T-helper 1 cell (primary cell): ENCODE measurements around the gene EFHC1.

ENCODE experiments used
- DNase-seq, 5 donors: peaks; one replicate each; pipeline ENCODE4 v3.0.0-alpha.2; 2012 to 2020

The EFHC1 gene

GRCh38 chr6:52522151-52522626, 102.0 kb downstream of the EFHC1 start:
- no peak for DNase-seq

DNA sequence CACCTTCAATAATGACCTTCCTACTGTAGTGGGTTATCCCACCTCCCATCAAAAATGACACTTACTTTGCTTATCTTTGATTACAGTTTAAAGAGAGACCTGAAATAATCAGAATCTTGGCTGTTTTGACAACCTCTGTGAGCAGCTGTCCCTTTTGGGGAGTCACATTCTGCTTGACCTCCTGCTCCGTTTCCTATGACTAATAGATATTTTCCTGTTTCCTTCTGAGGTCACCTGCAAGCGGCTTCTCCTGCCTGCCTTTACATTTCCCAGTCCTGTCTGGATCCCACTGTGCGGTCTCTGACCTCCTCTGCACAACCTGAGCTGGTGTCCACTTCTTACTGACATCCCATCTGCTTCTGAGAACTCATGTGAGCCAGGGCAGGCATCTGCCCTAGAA, 102.5 kb downstream of the EFHC1 start:
- DNase-seq = no peak

DNA sequence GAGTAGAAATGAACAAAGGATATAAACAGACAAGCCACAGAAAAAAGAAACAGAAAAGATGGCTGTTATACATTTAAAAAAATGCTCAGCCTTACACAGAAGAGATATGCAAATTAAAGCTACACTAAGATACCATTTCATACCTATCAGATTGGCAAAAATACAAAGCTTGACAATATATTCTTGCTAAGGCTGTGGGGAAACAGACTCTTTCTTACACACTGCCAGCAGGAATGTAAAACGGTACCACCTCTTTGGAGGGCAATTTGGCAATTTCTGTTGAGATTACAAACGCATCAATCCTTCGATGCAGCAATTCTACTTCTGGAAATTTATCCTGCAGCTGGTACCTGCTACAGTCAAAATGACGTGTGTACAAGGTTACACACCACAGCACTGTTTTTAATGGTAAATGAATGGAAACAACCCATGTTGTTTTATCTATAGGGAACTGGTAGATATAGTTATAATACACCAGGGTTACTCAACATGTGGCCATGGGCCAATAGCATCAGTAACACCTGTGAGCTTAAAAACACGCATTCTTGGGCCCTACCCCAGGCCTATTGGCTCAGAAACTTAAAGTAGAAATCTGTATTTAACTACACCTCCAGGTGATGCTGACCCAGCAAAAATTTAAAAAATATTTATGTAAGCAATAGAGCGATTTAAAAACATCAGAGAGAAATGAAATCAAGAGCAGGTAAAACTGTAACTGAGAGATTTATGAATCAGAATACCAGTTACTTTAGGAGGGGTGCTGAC, 103.4 kb downstream of the EFHC1 start:
- DNase-seq = no peak

DNA sequence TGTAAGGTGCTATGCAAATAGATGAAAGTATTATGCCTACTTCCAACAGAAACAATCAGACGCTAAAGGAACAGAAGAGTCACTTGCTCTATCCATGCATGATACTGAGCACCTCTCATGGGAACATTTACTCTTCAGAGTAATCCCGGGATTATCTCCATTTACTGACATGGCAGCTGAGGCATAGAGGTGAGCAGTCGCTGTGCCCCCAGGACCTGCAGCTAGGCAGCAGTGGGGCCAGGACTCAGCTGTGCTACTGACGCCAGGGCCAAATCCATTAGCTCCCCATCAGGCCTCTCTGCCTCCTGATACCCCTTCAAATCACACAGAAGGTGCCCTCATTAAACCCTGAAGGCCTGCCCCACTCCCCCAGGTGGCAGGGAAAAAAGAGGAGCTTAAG, 104.8 kb downstream of the EFHC1 start:
- no peak for DNase-seq

DNA sequence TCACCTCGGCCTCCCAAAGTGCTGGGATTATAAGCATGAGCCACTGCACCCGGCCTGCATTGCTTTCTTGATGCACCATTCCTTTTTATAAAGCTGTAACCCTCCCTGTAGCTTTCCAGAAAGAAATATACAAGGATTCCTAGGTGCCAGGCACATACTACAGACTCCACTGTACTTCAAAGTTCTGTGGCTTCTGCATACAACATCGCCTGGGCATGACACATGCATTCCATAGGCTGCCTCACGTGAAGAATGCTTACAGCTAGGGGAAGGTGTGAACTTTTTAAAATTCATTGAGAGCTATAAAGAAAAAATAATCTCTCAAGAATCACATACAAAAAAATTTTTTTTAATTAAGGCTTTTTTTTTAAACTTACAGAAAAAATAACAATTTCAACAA, 106.5 kb downstream of the EFHC1 start:
- no peak for DNase-seq

DNA sequence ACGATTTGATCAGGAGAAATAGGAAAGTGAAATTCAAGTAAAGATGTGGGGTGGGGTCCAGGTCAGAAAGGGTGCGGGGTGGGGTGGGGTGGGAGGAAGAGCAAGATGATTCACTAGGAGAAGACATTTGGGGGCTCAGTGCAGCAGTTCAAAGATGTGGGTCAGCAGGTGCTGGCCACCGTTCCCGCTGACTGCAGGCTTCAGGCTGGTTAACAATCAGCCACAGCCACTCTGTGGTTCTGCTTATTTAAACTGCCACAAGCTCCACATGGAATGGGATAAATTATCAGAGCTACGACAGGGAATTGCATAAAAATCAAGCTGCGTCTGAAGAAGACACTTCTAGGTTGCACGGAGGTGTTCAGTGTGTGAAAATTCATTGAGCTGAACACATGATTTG, 107.3 kb downstream of the EFHC1 start:
- no peak for DNase-seq

GRCh38 chr6:52529311-52529710, 109.2 kb downstream of the EFHC1 start:
- no peak for DNase-seq

GRCh38 chr6:52530351-52530750, 110.2 kb downstream of the EFHC1 start:
- DNase-seq = no peak

DNA sequence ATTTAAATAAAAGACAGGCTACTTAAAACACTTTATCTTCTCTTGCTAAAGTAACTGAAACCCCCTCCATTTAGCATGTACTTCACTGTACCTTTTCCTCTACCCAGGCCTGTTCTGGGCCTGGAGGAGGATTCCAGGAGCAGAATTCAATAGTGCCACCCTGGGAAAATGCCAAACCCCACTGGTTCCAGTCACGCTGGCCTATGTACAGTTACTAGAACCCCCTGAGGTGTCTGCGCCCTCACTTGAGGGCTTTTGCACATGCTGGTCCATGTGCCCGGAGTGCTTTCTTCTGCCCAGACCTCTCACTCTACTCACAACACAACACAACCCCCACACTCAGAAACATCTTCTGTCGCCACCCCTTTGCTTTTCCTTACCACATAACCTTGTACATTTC, 111.3 kb downstream of the EFHC1 start:
- DNase-seq = no peak

GRCh38 chr6:52531834-52532233, 111.7 kb downstream of the EFHC1 start:
- DNase-seq = no peak

GRCh38 chr6:52532457-52532856, 112.3 kb downstream of the EFHC1 start:
- no peak for DNase-seq

DNA sequence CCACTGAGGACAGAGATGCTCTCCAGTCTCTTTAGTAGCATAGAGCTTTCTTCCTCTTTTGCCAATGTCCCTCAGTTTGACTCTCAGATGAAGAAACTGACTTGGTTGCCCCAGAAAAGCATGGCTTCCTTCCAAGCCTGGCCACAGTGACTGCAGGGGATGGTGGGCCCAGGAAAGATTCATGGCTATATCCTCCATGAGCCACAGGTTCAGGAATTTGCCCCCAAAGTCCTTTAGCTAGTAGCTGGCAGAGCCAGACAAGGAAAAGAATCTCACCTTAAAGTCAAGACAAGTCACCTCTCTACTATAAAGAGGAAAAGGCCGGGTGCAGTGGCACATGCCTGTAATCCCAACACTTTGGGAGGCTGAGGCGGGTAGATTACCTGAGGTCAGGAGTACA, 113.3 kb downstream of the EFHC1 start:
- no peak for DNase-seq

DNA sequence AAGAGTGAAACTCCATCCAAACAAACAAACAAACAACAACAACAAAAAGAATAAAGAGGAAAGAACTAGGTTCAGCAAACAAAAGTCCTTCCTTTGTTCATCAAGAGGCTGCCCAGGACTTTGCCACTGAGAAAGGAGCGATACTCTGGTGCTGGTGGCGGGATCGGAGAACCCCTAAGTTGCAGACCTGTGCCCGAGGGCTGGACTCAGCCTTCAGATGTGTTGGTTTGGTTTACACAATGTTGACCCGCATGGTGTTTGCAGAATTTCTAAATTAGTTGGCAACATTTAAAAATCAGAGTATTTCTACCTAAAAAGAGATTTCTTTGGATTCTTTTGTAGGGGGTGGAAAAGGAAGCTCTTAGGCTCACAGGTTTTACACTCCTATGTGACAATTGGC, 114.2 kb downstream of the EFHC1 start:
- no peak for DNase-seq

GRCh38 chr6:52534966-52535390, 114.8 kb downstream of the EFHC1 start:
- DNase-seq = peak in 1 of 5 donors; percentile 55

DNA sequence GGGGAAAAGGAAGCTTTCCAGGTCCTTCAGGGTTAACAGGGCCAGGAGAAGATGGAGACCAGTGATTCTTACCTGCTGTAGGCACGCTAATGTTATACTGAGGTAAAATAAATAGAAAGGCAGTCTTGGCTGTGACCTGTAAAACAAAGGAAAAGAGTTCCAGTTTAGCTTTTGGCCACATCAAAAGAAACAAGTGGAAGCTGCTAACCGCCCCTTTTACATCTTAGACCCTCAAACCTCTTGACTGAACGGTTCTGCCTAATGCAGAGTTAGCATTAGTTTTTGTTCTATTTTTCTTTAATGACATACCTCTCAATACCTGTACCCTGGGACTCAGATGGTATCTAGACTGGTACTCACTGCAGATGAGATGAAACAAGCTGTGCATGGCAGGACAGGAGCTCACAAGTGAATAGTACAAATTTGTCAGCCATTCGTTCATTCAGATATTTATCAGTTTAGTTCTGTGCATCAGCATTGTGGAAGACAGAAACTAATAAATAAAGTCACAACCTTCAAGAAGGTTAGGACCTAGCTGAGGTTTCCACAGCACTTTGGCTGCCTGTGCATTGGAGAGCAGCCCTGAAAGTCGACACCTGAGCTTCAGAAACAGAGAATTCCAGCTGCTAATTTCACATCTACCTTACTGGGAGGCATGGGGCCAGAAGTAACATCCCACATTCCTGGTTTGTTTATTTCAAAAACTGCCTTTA, 115.7 kb downstream of the EFHC1 start:
- DNase-seq = no peak

- no peak for DNase-seq
Measured at GRCh38 chr6:52536424-52536916, 116.3 kb downstream of the EFHC1 start.

- DNase-seq = no peak
Measured at GRCh38 chr6:52537001-52537753, 117.0 kb downstream of the EFHC1 start.

GRCh38 chr6:52538252-52538900, 118.2 kb downstream of the EFHC1 start:
- DNase-seq = no peak

- DNase-seq = no peak
Measured at GRCh38 chr6:52538901-52539354, 118.8 kb downstream of the EFHC1 start.

DNA sequence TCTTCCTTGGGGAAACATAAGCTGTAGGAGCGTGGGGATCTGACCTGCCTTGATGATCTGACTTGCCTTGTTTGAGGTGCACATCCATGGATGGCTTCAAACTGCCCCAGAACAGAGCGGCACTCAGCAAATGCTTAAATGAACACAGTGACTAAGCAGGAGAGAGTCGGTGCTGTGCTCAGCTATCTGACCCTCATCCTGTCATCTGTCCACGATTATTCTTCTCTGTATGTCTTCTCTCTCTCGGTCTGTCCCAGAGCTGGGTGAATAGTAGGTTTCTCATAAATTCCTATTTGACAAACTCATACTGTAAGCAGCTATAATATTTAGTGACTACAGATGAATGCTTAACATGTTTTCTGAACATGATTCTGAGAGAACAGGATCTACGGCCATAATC, 119.5 kb downstream of the EFHC1 start:
- no peak for DNase-seq

GRCh38 chr6:52540286-52540902, 120.3 kb downstream of the EFHC1 start:
- DNase-seq = no peak

- DNase-seq = no peak
Measured at GRCh38 chr6:52541135-52541534, 121.0 kb downstream of the EFHC1 start.
